GM12892 (cell line): Measurements from ENCODE around the gene UCHL3.

ENCODE experiments used
- POLR2A ChIP-seq: IDR thresholded peaks from 2 replicates; pipeline ENCODE4 v1.6.1; 2011; ENCODE audit warnings: low read depth, low read length, control low read depth
- POLR2AphosphoS5 ChIP-seq: IDR thresholded peaks from 2 replicates; pipeline ENCODE4 v1.6.1; 2011; ENCODE audit warnings: low read depth, low read length, control low read depth
- TAF1 ChIP-seq: IDR thresholded peaks from 2 replicates; pipeline ENCODE4 v1.6.1; 2011; ENCODE audit warnings: low read depth, mild to moderate bottlenecking, control low read depth, low read length, borderline replicate concordance

DNA sequence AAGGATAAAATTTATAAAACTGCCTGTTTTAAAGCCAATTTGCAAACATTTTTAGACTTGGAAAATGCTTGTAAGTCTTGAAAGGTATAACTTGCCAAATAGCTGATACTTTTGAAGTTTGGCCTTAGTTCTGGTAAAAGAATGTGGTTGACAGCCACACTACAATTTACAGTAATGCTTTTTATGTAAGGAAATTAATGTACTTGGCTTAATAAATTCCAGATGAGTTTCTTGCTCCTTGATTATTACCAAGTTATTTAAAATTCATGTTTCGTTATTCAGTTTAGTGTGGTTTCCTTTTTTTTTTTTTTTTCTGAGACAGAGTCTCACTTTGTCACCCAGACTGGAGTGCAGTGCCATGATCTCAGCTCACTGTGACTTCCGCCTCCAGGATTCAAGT is 101.4 kb downstream of the UCHL3 start:
- TF ChIP-seq POLR2A (no peak), POLR2AphosphoS5 (no peak), TAF1 (no peak)
